IPS DF 6.9 (cell line): ENCODE measurements around the gene NLRP6.

Experiments used
- DNase-seq: peaks from one replicate; pipeline ENCODE4 v3.0.0-alpha.2; 2013; ENCODE audit warnings: low read depth, low spot score
- H3K27ac ChIP-seq: one replicate; pipeline ENCODE4 v1.5.1; 2013; ENCODE audit warnings: low read length, control low read depth
- H3K27me3 ChIP-seq: 2 replicates; pipeline ENCODE4 v1.6.1; 2013; ENCODE audit warnings: mild to moderate bottlenecking, low read length; ENCODE audit not compliant: control insufficient read depth, insufficient read depth
- H3K36me3 ChIP-seq: 2 replicates; pipeline ENCODE4 v1.6.1; 2013; ENCODE audit warnings: low read length; ENCODE audit not compliant: control insufficient read depth, insufficient read depth
- H3K4me1 ChIP-seq: 2 replicates; pipeline ENCODE4 v1.6.1; 2013; ENCODE audit warnings: low read length; ENCODE audit not compliant: control insufficient read depth, insufficient read depth
- H3K4me3 ChIP-seq: 2 replicates; pipeline ENCODE4 v1.5.1; 2013; ENCODE audit warnings: mild to moderate bottlenecking, low read length
- H3K9me3 ChIP-seq: 2 replicates; pipeline ENCODE4 v1.6.1; 2013; ENCODE audit warnings: low read length, inconsistent platforms; ENCODE audit not compliant: control insufficient read depth, insufficient read depth
- WGBS: extraction: QIAGEN DNeasy Blood & Tissue Kit; methylation state at CpG from one replicate; pipeline ENCODE4 v1.1.7; 2013; ENCODE audit warnings: mixed read lengths, missing lambda C conversion rate; ENCODE audit not compliant: insufficient read length, insufficient coverage; 5-methylcytosine and 5-hydroxymethylcytosine counted together

NLRP6 gene

DNA sequence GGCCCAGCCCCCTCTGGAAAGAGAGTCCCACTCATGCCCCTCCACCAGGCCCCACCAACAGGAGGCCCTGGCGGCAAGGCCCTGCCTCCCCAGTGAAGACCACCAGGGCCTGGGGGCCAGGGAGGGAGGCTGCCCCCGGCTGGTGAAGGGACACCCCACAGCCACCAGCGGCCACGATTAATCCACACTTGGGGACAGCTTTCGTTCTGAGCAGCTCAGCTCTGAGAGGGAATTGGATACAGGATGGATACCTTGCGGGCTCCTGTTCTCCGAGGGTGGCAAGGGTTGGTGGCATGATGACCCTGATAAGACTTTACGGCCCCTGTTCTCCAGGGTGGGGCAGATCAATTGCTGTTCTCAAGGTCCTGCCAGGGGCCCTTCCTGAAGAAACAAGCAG, 6.9 kb upstream of the NLRP6 start:
- Histone ChIP-seq H3K36me3 (no peaks in the 10 kb centered on the region), H3K9me3 (no peaks in the 10 kb centered on the region), H3K4me3 (no peak overlapping the region), H3K27ac (no peak overlapping the region), H3K27me3 (no peaks in the 10 kb centered on the region), H3K4me1 (no peaks in the 10 kb centered on the region; the same call in 1 of the 2 replicates)
- no peak for DNase-seq
- WGBS = no CpG with 5 or more reads among the region's 8 CpGs

DNA sequence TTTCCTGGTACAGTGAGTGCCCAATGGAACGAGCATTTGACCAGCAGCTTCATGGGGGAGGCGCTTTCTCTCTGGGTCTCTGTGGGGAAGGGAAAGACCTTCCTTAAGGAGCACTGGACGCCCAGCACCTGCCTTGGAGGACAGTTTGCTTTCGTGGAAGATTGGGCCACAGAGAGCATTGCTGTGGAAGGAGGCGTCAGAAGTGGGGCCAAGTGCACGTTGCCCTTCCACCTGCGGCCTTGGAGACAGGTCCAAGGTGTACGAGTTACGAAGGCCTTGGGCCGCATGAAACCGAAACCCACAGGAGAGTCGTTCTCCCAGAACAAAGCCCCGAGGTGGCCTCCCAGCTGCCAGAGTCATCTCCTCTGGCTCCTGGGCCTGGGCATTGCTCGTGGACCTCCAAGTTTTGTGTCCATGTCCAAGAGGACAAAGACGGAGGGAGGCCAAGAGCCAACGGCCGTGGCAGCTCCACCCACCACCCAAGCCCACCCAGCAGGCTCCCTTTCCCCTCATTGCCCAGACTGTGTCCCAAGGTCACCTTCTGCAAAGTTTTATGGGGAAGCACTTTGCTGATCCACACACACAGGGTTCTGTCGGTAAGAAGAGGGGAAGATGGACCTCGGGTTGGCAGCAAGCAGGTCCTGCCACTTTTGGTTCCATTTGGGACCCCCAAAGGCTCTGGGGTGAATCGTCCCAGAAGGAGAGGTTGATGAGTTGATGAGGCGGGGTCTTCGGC, 5.8 kb upstream of the NLRP6 start:
- Histone ChIP-seq H3K27me3 (no peaks in the 10 kb centered on the region), H3K4me1 (no peaks in the 10 kb centered on the region; the same call in 1 of the 2 replicates), H3K36me3 (no peaks in the 10 kb centered on the region), H3K27ac (no peak overlapping the region), H3K4me3 (no peak overlapping the region), H3K9me3 (no peaks in the 10 kb centered on the region)
- WGBS = no CpG with 5 or more reads among the region's 22 CpGs
- no peak for DNase-seq

- DNase-seq = no peak
- Histone ChIP-seq H3K4me1 (no peaks in the 10 kb centered on the region; the same call in 1 of the 2 replicates), H3K4me3 (no peak overlapping the region), H3K36me3 (no peaks in the 10 kb centered on the region), H3K27me3 (no peaks in the 10 kb centered on the region), H3K27ac (no peak overlapping the region), H3K9me3 (no peaks in the 10 kb centered on the region)
- WGBS = no CpG with 5 or more reads among the region's 6 CpGs
Measured at GRCh38 chr11:272931-273198, 5.3 kb upstream of the NLRP6 start.

GRCh38 chr11:276219-276618, 2.0 kb upstream of the NLRP6 start:
- H3K4me3 ChIP-seq = no peak overlapping the region
- DNase-seq = no peak
- peaks cover 4% of the 10 kb centered on the region; the same call in 1 of the 2 replicates for H3K36me3 ChIP-seq

DNA sequence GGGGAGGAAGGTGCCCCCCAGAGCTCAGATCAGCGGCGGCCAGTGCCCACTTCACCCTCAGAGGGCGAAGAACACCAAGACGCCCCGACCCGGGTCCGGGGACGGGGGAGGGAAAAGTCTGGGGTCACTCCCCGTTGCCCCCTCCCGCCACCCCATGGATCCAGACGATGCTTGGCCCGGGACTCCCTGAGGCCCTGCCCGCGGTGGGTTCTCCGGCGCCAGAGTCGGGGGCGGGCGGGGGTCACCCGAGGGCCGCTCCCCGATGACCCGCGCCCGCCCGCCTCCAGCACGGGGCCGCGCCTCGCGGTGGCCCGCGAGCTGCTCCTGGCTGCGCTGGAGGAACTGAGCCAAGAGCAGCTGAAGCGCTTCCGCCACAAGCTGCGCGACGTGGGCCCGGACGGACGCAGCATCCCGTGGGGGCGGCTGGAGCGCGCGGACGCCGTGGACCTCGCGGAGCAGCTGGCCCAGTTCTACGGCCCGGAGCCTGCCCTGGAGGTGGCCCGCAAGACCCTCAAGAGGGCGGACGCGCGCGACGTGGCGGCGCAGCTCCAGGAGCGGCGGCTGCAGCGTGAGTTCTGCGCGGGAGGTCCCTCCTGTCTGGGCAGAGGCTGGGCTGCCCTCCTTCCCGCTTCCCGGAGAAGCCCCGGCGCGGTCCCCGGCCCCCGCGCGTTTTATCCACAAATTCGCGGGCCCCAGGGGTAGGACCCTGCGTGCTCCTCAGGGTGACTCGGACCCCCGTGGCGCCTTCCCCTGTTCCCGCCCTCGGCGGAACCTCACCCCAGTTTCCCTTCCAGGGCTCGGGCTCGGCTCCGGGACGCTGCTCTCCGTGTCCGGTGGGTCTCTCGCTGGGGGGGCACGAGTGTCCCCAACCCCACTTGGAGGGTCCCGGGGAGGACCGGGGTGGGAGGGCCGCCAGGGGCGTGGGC, 1.1 kb downstream of the NLRP6 start:
- no peaks in the 10 kb centered on the region for H3K9me3 ChIP-seq
- H3K4me3 ChIP-seq = no peak overlapping the region
- H3K4me1 ChIP-seq = peaks cover 3% of the 10 kb centered on the region; the same call in 1 of the 2 replicates
- H3K27me3 ChIP-seq = peaks cover 12% of the 10 kb centered on the region; the same call in 1 of the 2 replicates
- no peak for DNase-seq
- H3K36me3 ChIP-seq = peaks cover 4% of the 10 kb centered on the region; the same call in 1 of the 2 replicates
- WGBS = no CpG with 5 or more reads among the region's 97 CpGs
- no peak overlapping the region for H3K27ac ChIP-seq

More at GRCh38 chr11:276219-276618, 2.0 kb upstream of the NLRP6 start:
- Histone ChIP-seq H3K27me3 (peaks cover 6% of the 10 kb centered on the region; the same call in 1 of the 2 replicates), H3K27ac (no peak overlapping the region), H3K9me3 (no peaks in the 10 kb centered on the region), H3K4me1 (peaks cover 1% of the 10 kb centered on the region; the same call in 1 of the 2 replicates)

- H3K4me1 ChIP-seq = peaks cover 3% of the 10 kb centered on the region; the same call in 1 of the 2 replicates
- peaks cover 12% of the 10 kb centered on the region; the same call in 1 of the 2 replicates for H3K27me3 ChIP-seq
- H3K9me3 ChIP-seq = no peaks in the 10 kb centered on the region
- WGBS = no CpG with 5 or more reads among the region's 85 CpGs
- H3K36me3 ChIP-seq = peaks cover 4% of the 10 kb centered on the region; the same call in 1 of the 2 replicates
- H3K4me3 ChIP-seq = no peak overlapping the region
- no peak for DNase-seq
- H3K27ac ChIP-seq = no peak overlapping the region
Measured at GRCh38 chr11:279966-280705, 1.9 kb downstream of the NLRP6 start.

GRCh38 chr11:280706-281485, 2.7 kb downstream of the NLRP6 start:
- DNase-seq = no peak
- no peak overlapping the region for H3K27ac ChIP-seq
- no CpG with 5 or more reads among the region's 79 CpGs for WGBS
- no peaks in the 10 kb centered on the region for H3K9me3 ChIP-seq
- peaks cover 3% of the 10 kb centered on the region; the same call in 1 of the 2 replicates for H3K4me1 ChIP-seq
- no peak overlapping the region for H3K4me3 ChIP-seq
- H3K27me3 ChIP-seq = peaks cover 12% of the 10 kb centered on the region; the same call in 1 of the 2 replicates
- peaks cover 4% of the 10 kb centered on the region; the same call in 1 of the 2 replicates for H3K36me3 ChIP-seq

DNA sequence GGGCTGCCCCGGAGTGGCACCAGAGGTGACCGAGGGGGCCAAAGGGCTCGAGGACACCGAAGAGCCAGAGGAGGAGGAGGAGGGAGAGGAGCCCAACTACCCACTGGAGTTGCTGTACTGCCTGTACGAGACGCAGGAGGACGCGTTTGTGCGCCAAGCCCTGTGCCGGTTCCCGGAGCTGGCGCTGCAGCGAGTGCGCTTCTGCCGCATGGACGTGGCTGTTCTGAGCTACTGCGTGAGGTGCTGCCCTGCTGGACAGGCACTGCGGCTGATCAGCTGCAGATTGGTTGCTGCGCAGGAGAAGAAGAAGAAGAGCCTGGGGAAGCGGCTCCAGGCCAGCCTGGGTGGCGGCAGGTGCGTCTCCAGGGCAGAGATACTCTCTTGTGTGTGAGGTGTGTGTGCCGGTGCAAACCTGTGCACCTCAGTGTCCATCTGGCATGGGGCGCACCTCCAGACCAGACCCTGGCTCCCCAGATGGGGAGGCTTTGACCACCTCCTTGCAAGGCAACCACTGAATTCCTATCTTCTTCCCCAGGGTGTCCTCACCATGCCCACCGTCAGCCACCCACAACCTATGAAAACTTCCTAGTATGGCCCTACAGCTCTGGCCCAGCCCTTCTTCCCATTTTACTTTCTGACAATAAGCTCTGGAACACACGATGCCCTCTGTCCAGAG, 3.4 kb downstream of the NLRP6 start:
- peaks cover 3% of the 10 kb centered on the region; the same call in 1 of the 2 replicates for H3K4me1 ChIP-seq

DNA sequence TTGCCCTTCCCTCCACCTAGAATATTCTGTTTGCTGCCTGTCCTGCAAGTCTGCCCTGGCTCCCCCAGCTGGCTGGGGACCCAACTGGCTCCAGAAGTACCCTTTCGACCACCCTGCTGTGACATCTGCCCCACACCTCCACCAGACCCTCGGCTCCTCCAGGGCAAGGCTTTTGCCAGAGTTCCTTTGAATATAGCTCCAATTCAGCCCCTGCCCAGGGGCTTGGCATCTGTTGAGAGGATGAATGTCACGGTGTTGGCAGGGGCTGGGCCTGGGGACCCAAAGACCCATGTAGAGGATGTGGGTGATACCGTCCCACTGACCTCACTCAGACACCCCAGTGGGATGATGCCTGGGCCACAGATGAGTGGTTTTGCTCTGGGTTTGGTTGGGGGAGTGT, 4.0 kb downstream of the NLRP6 start:
- no CpG with 5 or more reads among the region's 4 CpGs for WGBS
- Histone ChIP-seq H3K4me3 (no peak overlapping the region), H3K27ac (no peak overlapping the region), H3K36me3 (peaks cover 4% of the 10 kb centered on the region; the same call in 1 of the 2 replicates), H3K27me3 (peaks cover 12% of the 10 kb centered on the region; the same call in 1 of the 2 replicates), H3K4me1 (peaks cover 4% of the 10 kb centered on the region; the same call in 1 of the 2 replicates), H3K9me3 (no peaks in the 10 kb centered on the region)
- no peak for DNase-seq

More for the DNA sequence above, 3.4 kb downstream of the NLRP6 start:
- Histone ChIP-seq H3K36me3 (peaks cover 4% of the 10 kb centered on the region; the same call in 1 of the 2 replicates), H3K4me3 (no peak overlapping the region), H3K9me3 (no peaks in the 10 kb centered on the region), H3K27me3 (peaks cover 12% of the 10 kb centered on the region; the same call in 1 of the 2 replicates), H3K27ac (no peak overlapping the region)
- no peak for DNase-seq
- no CpG with 5 or more reads among the region's 26 CpGs for WGBS
